GM23248 (cell line): Measurements from ENCODE around the gene HYI.

ENCODE experiments used
- EZH2 ChIP-seq: fragments of 200-600 bp; sonication (generic); IDR thresholded peaks from 2 replicates; pipeline ENCODE4 v1.6.1; 2018; ENCODE audit warnings: antibody characterized with exemption, mild to moderate bottlenecking; ENCODE audit not compliant: insufficient read depth, poor library complexity, severe bottlenecking
- EZH2phosphoT487 ChIP-seq: fragments of 200-600 bp; sonication (generic); IDR thresholded peaks from 2 replicates; pipeline ENCODE4 v1.6.1; 2018; ENCODE audit warnings: antibody characterized with exemption, moderate library complexity, mild to moderate bottlenecking, low read depth; ENCODE audit not compliant: insufficient read depth

DNA sequence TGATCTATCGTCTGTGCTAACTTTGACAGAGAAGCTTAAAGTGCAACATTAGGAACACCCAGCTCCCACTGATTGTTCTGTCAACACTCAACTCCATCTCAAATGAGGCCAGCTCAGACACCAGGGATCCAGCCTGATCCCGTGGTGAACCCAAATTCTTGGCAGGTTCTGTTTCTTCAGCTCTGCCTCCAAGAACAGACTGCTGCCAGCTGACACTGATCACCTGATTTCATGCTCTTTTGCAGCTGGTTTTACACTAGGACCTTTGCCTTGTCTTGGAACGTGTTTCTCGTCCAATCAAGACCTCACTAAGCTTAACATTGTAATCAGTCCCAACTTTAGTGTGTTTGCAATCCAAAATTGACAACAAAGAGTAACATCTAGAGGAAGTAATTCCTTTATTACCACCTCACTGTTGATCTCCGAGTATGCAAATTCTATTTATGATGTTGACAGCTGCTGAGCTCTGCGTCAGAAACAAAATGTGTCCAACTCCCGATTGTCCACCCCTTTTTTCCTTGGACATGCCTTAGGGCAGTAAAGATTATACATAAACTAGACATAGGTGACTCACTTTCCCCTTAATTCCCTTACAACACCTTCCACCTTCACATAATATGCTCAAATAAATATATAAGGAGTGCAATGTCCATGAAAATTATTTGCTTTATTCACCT, 1.6 kb upstream of the HYI start:
- TF ChIP-seq EZH2phosphoT487, result no peak
- no peak for TF ChIP-seq EZH2
